ENCODE data around the gene EEF1AKMT3.

GRCh38 chr12:57750561-57751431 is 21.6 kb upstream of the EEF1AKMT3 start:
- TF ChIP-seq POLR2A (IDR thresholded peaks at IDR 0.05), result no peak
- TF ChIP-seq, protein P1, sequence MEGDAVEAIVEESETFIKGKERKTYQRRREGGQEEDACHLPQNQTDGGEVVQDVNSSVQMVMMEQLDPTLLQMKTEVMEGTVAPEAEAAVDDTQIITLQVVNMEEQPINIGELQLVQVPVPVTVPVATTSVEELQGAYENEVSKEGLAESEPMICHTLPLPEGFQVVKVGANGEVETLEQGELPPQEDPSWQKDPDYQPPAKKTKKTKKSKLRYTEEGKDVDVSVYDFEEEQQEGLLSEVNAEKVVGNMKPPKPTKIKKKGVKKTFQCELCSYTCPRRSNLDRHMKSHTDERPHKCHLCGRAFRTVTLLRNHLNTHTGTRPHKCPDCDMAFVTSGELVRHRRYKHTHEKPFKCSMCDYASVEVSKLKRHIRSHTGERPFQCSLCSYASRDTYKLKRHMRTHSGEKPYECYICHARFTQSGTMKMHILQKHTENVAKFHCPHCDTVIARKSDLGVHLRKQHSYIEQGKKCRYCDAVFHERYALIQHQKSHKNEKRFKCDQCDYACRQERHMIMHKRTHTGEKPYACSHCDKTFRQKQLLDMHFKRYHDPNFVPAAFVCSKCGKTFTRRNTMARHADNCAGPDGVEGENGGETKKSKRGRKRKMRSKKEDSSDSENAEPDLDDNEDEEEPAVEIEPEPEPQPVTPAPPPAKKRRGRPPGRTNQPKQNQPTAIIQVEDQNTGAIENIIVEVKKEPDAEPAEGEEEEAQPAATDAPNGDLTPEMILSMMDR (IDR thresholded peaks at IDR 0.05), result no peak
- no peak for TF ChIP-seq EP300 (IDR thresholded peaks at IDR 0.05; ENCODE audit: low read depth)
- no peak for TF ChIP-seq POLR2AphosphoS5 (IDR thresholded peaks at IDR 0.05)
